GM21360 (cell line): Measurements from ENCODE around the gene KIF12.

ENCODE experiments used
- ATAC-seq: cut with Tn5 transposase; IDR thresholded peaks from one replicate; pipeline ENCODE4 v1.9.1; 2021; ENCODE audit warnings: mild to moderate bottlenecking, moderate library complexity; ENCODE audit not compliant: unreplicated experiment

The KIF12 gene

GRCh38 chr9:114070188-114071103 lies 28.6 kb downstream of the KIF12 start:
- no peak for ATAC-seq

- no peak for ATAC-seq
Observed at GRCh38 chr9:114069476-114070187, 29.5 kb downstream of the KIF12 start.

DNA sequence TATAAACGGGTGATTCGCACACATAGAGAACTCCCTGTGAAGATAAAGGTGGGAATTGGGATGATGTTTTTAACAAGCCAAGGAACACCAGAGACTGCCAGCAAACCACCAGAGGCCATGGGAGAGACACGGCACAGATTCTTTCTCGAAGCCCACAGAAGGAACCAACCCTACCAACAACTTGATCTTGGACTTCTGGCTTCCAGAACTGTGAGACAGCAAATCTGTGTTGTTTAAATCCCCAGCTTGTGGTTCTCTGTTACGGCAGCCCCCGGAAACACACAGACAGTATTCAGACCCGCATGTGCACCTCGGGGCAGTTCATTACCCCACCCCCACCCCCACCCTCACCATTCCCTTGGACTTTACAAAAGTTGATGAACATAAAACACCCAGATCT lies 33.8 kb downstream of the KIF12 start:
- ATAC-seq = no peak

GRCh38 chr9:114061830-114062474 lies 37.1 kb downstream of the KIF12 start:
- ATAC-seq = no peak

GRCh38 chr9:114061292-114061691 lies 37.8 kb downstream of the KIF12 start:
- ATAC-seq = no peak

GRCh38 chr9:114060711-114061110 lies 38.4 kb downstream of the KIF12 start:
- ATAC-seq = no peak

- no peak for ATAC-seq
Observed at GRCh38 chr9:114060070-114060469, 39.0 kb downstream of the KIF12 start.

GRCh38 chr9:114059047-114059803 lies 39.9 kb downstream of the KIF12 start:
- ATAC-seq = no peak

GRCh38 chr9:114058688-114059046 lies 40.4 kb downstream of the KIF12 start:
- ATAC-seq = no peak

DNA sequence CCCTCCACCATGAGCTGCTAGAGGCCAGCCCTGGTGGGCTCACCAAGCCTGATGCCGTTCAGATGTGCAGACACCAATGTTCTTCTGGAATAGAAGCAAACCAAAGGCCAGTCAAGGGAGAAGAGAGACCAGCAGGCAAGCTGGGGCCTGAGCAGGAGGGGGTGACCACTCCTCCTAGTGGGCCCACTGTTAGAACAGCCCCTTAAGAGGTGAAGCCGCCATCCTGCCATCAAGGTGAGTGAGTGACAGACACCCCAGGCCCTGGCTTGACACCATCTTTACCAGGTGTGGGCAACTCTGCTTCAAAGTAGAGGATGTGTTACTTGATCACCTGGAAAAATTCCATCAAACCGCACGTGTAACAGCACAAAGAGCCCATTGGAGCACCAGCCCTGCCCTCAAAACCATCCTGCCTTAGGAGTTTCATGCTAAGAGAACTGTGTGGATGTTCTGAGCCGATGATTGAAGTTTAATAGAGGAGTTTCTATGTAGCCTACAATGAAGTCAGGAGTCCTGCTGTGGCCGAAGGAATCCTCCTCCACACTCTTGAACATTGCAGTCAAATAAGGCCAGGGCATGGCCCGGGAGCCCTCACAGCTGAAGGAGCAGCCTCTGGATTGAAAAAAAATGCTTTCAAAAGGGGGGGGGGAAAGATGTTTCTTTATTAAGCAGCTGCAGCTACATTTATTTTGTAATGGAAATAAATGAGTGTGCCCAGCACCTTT lies 41.8 kb downstream of the KIF12 start:
- ATAC-seq = no peak

DNA sequence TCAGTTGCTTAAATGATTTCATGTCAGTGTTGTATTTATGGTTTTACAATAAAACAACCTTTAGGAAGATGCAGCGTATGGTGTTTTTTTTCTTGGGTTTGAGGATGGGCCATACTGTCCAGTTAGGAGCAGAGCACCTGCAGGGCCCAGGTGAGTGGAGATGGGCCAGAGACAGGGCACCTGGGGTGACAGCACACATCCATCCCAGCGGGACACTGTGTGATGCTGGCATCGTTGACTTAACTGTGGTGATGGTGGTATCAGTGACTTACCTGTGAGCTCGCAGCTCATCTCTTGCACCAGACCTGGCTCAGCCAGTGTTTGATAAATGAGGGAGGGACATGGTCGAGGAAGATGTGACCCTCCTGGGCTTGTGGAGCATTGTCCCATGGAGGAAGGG lies 42.6 kb downstream of the KIF12 start:
- no peak for ATAC-seq

DNA sequence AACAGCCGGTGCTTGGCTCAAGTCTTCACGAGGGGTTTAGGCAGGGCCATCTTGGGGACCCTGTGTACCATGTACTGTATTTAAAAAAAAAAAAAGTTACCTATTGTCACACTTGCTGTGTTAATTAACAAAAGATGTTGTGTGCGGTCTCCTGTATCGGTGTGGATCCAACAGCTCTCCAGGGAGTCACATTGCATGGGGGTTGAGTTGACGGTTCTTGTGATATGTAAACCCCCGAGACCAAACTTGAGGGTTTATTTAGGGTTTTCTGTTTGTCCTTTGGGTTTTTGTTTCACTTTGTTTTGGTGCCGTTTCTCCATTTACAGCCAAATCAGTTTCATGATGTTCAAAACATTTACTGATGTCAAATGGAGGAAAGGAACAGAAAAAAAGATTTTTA lies 43.2 kb downstream of the KIF12 start:
- ATAC-seq = no peak

- ATAC-seq = no peak
Observed at GRCh38 chr9:114055061-114055460, 44.0 kb downstream of the KIF12 start.

- no peak for ATAC-seq
Observed at GRCh38 chr9:114054191-114054690, 44.9 kb downstream of the KIF12 start.

- no peak for ATAC-seq
Observed at GRCh38 chr9:114053246-114054005, 45.7 kb downstream of the KIF12 start.

DNA sequence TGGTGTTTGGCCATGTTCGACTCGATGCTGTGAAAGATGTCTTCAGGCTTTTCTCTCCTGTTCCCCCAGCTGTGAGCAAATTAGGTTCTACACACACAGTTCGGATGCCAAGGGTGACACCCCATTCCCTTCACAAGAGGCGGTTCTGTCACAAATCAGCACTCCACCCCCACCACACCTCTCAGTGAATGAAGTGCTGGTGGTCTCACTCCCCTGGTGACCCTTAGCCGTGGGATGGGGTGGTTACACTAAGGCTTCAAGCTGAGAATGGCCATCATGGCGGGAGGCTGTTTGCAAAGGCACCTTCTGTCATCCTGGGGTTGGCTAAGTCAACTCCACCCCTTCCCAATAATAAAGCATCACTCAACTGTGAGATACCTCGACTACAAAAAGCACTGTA lies 47.4 kb downstream of the KIF12 start:
- ATAC-seq = no peak

DNA sequence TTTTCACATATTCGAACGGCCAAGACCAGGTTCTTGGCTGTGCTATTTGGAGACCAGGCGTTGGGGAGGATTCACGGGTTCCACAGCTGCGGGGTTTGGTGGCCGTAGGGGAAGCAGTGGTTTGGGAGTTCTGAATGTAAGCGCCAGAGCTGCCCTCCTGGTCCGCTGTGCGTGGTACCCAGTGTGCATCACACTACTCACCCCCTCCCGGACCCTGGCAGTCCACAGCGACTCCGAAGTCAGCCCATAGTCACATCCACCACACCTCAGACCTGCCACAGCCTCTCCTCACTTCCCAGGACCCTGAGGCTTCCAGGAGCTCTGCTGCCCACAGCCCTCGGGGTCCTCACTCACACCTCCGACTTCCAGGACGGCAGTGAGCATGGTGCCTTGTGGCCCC lies 47.8 kb downstream of the KIF12 start:
- ATAC-seq = no peak

- ATAC-seq = no peak
Observed at GRCh38 chr9:114050646-114051045, 48.4 kb downstream of the KIF12 start.

- no peak for ATAC-seq
Observed at GRCh38 chr9:114050226-114050568, 48.9 kb downstream of the KIF12 start.
